Spleen (tissue), 7 donors: ENCODE results near the gene FMO1.

Experiments used
- CTCF ChIP-seq, 11 experiments: fragments of 200-600 bp in 7 of 11; fragments of 450-650 bp in 4 of 11; sonication (generic) in 4 of 11; IDR thresholded peaks in 8 of 11; conservative IDR thresholded peaks in 3 of 11; 1 replicate in 7 of 11; 2 replicates in 4 of 11; pipeline versions ENCODE4 v1.4.0 to v1.8.0; 2016 to 2021; ENCODE audit warnings: antibody characterized with exemption in 11 of 11, inconsistent platforms in 4 of 11, mild to moderate bottlenecking in 1 of 11
- POLR2A ChIP-seq, 3 donors: fragments of 450-650 bp; IDR thresholded peaks; one replicate each; pipeline ENCODE4 v1.5.1; 2017; ENCODE audit warnings: antibody characterized with exemption in 3 of 3, mild to moderate bottlenecking in 1 of 3
- POLR2AphosphoS5 ChIP-seq, 3 donors: sonication (generic); formaldehyde crosslinking; IDR thresholded peaks; one replicate each; pipeline ENCODE4 v1.5.1; 2017; ENCODE audit warnings: antibody characterized with exemption in 3 of 3
- donor health status: DM: no; HTN: no; CAD: no; lungs with moderate emphysema.
- donor health status: DM: no; HTN: no; CAD: no.
- donor health status: DM: no; HTN: no; CAD: no.

GRCh38 chr1:171265686-171266085 is 17.4 kb downstream of the FMO1 start:
- TF ChIP-seq CTCF (IDR thresholded peaks at IDR 0.05 in 8 of 11, conservative IDR thresholded peaks at IDR 0.05 in 3 of 11) (no peak), POLR2A (IDR thresholded peaks at IDR 0.05) (no peak), POLR2AphosphoS5 (IDR thresholded peaks at IDR 0.05) (no peak)
